K562 (cell line): Measurements from ENCODE around the gene ZC3H12A. TPM values are rescaled to one million over a fixed set of nuclear protein-coding genes. Genes with fewer than 3 reads are reported as not detected.

Experiments
- BHLHE40 ChIP-seq: IDR thresholded peaks from 2 replicates; pipeline ENCODE4 v1.6.1; 2011; ENCODE audit warnings: low read length, improper control_type of control experiment
- CHD2 ChIP-seq: IDR thresholded peaks from 2 replicates; pipeline ENCODE4 v1.6.1; 2011; ENCODE audit warnings: low read depth, low read length
- RBM25 ChIP-seq: fragments of 200-400 bp; formaldehyde crosslinking; IDR thresholded peaks from 2 replicates; pipeline ENCODE4 v1.6.1; 2018; ENCODE audit warnings: low read length, low read depth, moderate library complexity; ENCODE audit not compliant: severe bottlenecking
- RERE ChIP-seq: sonication (generic); formaldehyde crosslinking; IDR thresholded peaks from 2 replicates; pipeline ENCODE4 v1.8.0; 2023; ENCODE audit warnings: missing genetic modification reagents, mild to moderate bottlenecking, borderline replicate concordance
- SP2 ChIP-seq: IDR thresholded peaks from 2 replicates; pipeline ENCODE4 v1.6.1; 2011; ENCODE audit warnings: mild to moderate bottlenecking, low read depth, low read length, moderate library complexity; ENCODE audit not compliant: poor library complexity, severe bottlenecking; ENCODE audit errors: extremely low read depth
- ZNF174 ChIP-seq: fragments of 250-450 bp; sonication (Bioruptor Pico); IDR thresholded peaks from 2 replicates; pipeline ENCODE4 v1.4.0; 2020; ENCODE audit warnings: mild to moderate bottlenecking
- ZNF780A ChIP-seq: fragments of 250-450 bp; sonication (Bioruptor Pico); IDR thresholded peaks from 2 replicates; pipeline ENCODE4 v1.5.0; 2021; ENCODE audit warnings: mild to moderate bottlenecking
- polyA plus RNA-seq, 8 experiments: library from polyadenylated mRNA; depleted of rRNA in 4 of 8; stranded (reverse) in 5 of 8; unstranded in 3 of 8; fragments of >200 nt; fragmentation: Nextera tagmentation in 2 of 8; fragmentation: Illumina TruSeq in 1 of 8; extraction: Ambion mirVana in 2 of 8; extraction: Trizol in 1 of 8; gene quantifications; 2 replicates each; pipeline versions ENCODE4 v1.2.1 to v1.2.3, GENCODE V29; 2011 to 2014; ENCODE audit warnings: inconsistent platforms in 1 of 8, missing spikeins in 1 of 8
- total RNA-seq, 7 experiments: library from RNA; depleted of rRNA in 6 of 7; stranded (reverse); fragments of >200 nt in 6 of 7; fragmentation: Illumina TruSeq in 2 of 7; extraction: Trizol in 2 of 7; gene quantifications; 2 replicates each; pipeline versions ENCODE4 v1.2.1 to v1.2.3, GENCODE V29; 2011 to 2021; ENCODE audit warnings: low replicate concordance in 1 of 7

Gene ZC3H12A
- total and polyA plus RNA-seq, 9 of the 15 experiments (the other 6 are each of a cell fraction or from before 2014, with no cell fraction given), result 0.14 to 9.4 (median 6.7) TPM

- TF ChIP-seq ZNF780A (CRISPR knock-in tag) (no peak), SP2 (no peak), CHD2 (no peak), BHLHE40 (no peak), RERE (CRISPR knock-in tag) (no peak), RBM25 (no peak), ZNF174 (CRISPR knock-in tag) (no peak)
Observed at GRCh38 chr1:37487619-37487984, 13.2 kb downstream of the ZC3H12A start (continued).
